CD14-positive monocyte (primary cell): ENCODE measurements around the gene GNA12. TPM values are rescaled to one million over a fixed set of nuclear protein-coding genes. Genes with fewer than 3 reads are reported as not detected.

Experiments used
- DNase-seq, 3 donors: peaks; one replicate each; pipeline ENCODE4 v3.0.0-alpha.2; 2011 to 2022
- H2AFZ ChIP-seq: 2 replicates; pipeline ENCODE4 v1.6.0; 2012; ENCODE audit warnings: mild to moderate bottlenecking, low read depth, low read length, inconsistent platforms; ENCODE audit not compliant: insufficient read depth, poor library complexity, severe bottlenecking
- H3K27ac ChIP-seq, 2 donors: 1 replicate in 1 of 2; 2 replicates in 1 of 2; pipeline ENCODE4 v1.5.1; 2012 to 2013; ENCODE audit warnings: low read length in 2 of 2, control low read depth in 1 of 2, inconsistent platforms in 1 of 2, low read depth in 1 of 2, mild to moderate bottlenecking in 1 of 2
- H3K27me3 ChIP-seq, 2 donors: one replicate each; pipeline versions ENCODE4 v1.6.0 to v1.6.1; 2011 to 2013; ENCODE audit warnings: low read length in 2 of 2; ENCODE audit not compliant: control insufficient read depth in 2 of 2, insufficient read depth in 2 of 2
- H3K36me3 ChIP-seq, 2 donors: replicated peaks in 1 of 2; 1 replicate in 1 of 2; 2 replicates in 1 of 2; pipeline versions ENCODE4 v1.5.1 to v1.6.1; 2012 to 2013; ENCODE audit warnings: low read length in 2 of 2, control low read depth in 1 of 2, inconsistent platforms in 1 of 2, mild to moderate bottlenecking in 1 of 2; ENCODE audit not compliant: insufficient read depth in 2 of 2, control insufficient read depth in 1 of 2
- H3K4me1 ChIP-seq, 2 donors: 1 replicate in 1 of 2; 2 replicates in 1 of 2; pipeline versions ENCODE4 v1.5.1 to v1.6.1; 2012 to 2013; ENCODE audit warnings: low read length in 2 of 2, control low read depth in 1 of 2, inconsistent platforms in 1 of 2, mild to moderate bottlenecking in 1 of 2, moderate library complexity in 1 of 2; ENCODE audit not compliant: insufficient read depth in 2 of 2, control insufficient read depth in 1 of 2
- H3K4me2 ChIP-seq: replicated peaks from 2 replicates; pipeline ENCODE3; 2012; ENCODE audit warnings: low read length, moderate library complexity, mild to moderate bottlenecking; ENCODE audit not compliant: poor library complexity, severe bottlenecking; ENCODE audit errors: extremely low read depth
- H3K4me3 ChIP-seq, 3 experiments: fragments of 200-600 bp in 1 of 3; sonication (generic) in 1 of 3; replicated peaks in 1 of 3; 1 replicate in 2 of 3; 2 replicates in 1 of 3; pipeline ENCODE4 v1.5.1; 2011 to 2013; ENCODE audit warnings: low read length in 3 of 3, mild to moderate bottlenecking in 3 of 3, control low read depth in 2 of 3, low read depth in 2 of 3, inconsistent platforms in 1 of 3, moderate library complexity in 1 of 3
- H3K79me2 ChIP-seq: 2 replicates; pipeline ENCODE4 v1.6.0; 2012; ENCODE audit warnings: mild to moderate bottlenecking, control low read depth, inconsistent platforms, low read length, moderate library complexity; ENCODE audit not compliant: insufficient read depth
- H3K9ac ChIP-seq: 2 replicates; pipeline ENCODE4 v1.6.0; 2017; ENCODE audit warnings: low read length, mild to moderate bottlenecking; ENCODE audit not compliant: insufficient read depth, poor library complexity, severe bottlenecking
- H3K9me3 ChIP-seq, 2 donors: replicated peaks in 1 of 2; 1 replicate in 1 of 2; 2 replicates in 1 of 2; pipeline versions ENCODE4 v1.5.1 to v1.6.1; 2012 to 2013; ENCODE audit warnings: low read length in 2 of 2, control low read depth in 1 of 2; ENCODE audit not compliant: control insufficient read depth in 1 of 2, insufficient read depth in 1 of 2
- H4K20me1 ChIP-seq: 2 replicates; pipeline ENCODE4 v1.6.0; 2012; ENCODE audit warnings: mild to moderate bottlenecking, low read length, control low read depth, moderate library complexity; ENCODE audit not compliant: insufficient read depth
- H3K27ac Mint-ChIP-seq, 7 donors: one replicate each; pipeline ENCODE4 v1.8.0; 2020; ENCODE audit warnings: mild to moderate bottlenecking in 7 of 7, mixed read lengths in 7 of 7, moderate library complexity in 6 of 7, inconsistent platforms in 2 of 7
- H3K27me3 Mint-ChIP-seq, 3 donors: one replicate each; pipeline ENCODE4 v1.8.0; 2021 to 2022; ENCODE audit warnings: low read depth in 3 of 3, mild to moderate bottlenecking in 3 of 3, mixed read lengths in 3 of 3, moderate library complexity in 3 of 3, inconsistent platforms in 1 of 3
- H3K36me3 Mint-ChIP-seq, 2 donors: one replicate each; pipeline ENCODE4 v1.8.0; 2020; ENCODE audit warnings: mixed read lengths in 2 of 2, inconsistent platforms in 1 of 2, mild to moderate bottlenecking in 1 of 2
- H3K4me1 Mint-ChIP-seq: one replicate; pipeline ENCODE4 v1.8.0; 2020; ENCODE audit warnings: mild to moderate bottlenecking, mixed read lengths
- H3K4me3 Mint-ChIP-seq, 2 donors: one replicate each; pipeline ENCODE4 v1.8.0; 2020; ENCODE audit warnings: mild to moderate bottlenecking in 2 of 2, mixed read lengths in 2 of 2, moderate library complexity in 1 of 2
- H3K9me3 Mint-ChIP-seq, 7 donors: one replicate each; pipeline ENCODE4 v1.8.0; 2020 to 2022; ENCODE audit warnings: mixed read lengths in 7 of 7, mild to moderate bottlenecking in 6 of 7, moderate library complexity in 6 of 7, inconsistent platforms in 2 of 7
- CTCF ChIP-seq: fragments of 200-600 bp; IDR thresholded peaks from one replicate; pipeline ENCODE4 v1.8.0; 2022; ENCODE audit warnings: antibody characterized with exemption, mild to moderate bottlenecking
- WGBS: methylation state at CpG from one replicate; pipeline ENCODE4 v1.1.5; 2013; ENCODE audit warnings: missing lambda C conversion rate; ENCODE audit not compliant: insufficient coverage; 5-methylcytosine and 5-hydroxymethylcytosine counted together
- intact Hi-C, 2 donors: fragments of 100-400 bp; cut with micrococcal nuclease; formaldehyde crosslinking; loops; one replicate each; pipeline versions ENCODE4 v1.15.0 to v1.15.1; 2023
- polyA plus RNA-seq, 3 donors: library from polyadenylated mRNA; depleted of rRNA in 1 of 3; unstranded in 2 of 3; stranded (reverse) in 1 of 3; fragments of 300-500 nt in 2 of 3; fragments of >200 nt in 1 of 3; fragmentation: Illumina TruSeq in 2 of 3; gene quantifications; 1 replicate in 2 of 3; 2 replicates in 1 of 3; pipeline ENCODE4 v1.2.3, GENCODE V29; 2012 to 2021

The GNA12 gene
- polyA plus RNA-seq, 3 donors, result 3.4 to 25.9 (median 10.6) TPM

GRCh38 chr7:2805213-2805944, 38.7 kb downstream of the GNA12 start:
- Histone ChIP-seq H3K4me1 (peaks cover 18 to 28% of the 10 kb centered on the region in 2 donors), H3K36me3 (no peaks in the 10 kb centered on the region), H4K20me1 (peaks cover 7% of the 10 kb centered on the region), H3K79me2 (peaks cover 8% of the 10 kb centered on the region), H3K4me2 (no peak overlapping the region), H3K27me3 (no peaks in the 10 kb centered on the region), H2AFZ (no peak overlapping the region), H3K4me3 (no peak overlapping the region), H3K27ac (no peak overlapping the region), H3K9ac (no peak overlapping the region), H3K9me3 (no peaks in the 10 kb centered on the region)
- DNase-seq, result no peak
- TF ChIP-seq CTCF, result no peak
- intact Hi-C loops, result no loop called here
- H3K36me3 Mint-ChIP-seq, result peaks cover 15 to 21% of the 10 kb centered on the region in 2 donors
- H3K27ac Mint-ChIP-seq, result no peak overlapping the region
- WGBS, result 94% methylated on average over 10 of the region's 18 CpGs
- H3K9me3 Mint-ChIP-seq, result no peaks in the 10 kb centered on the region
- peaks cover 0 to 1% (median 0%) of the 10 kb centered on the region in 3 donors for H3K27me3 Mint-ChIP-seq
- no peak overlapping the region for H3K4me3 Mint-ChIP-seq
- H3K4me1 Mint-ChIP-seq, result peaks cover 41% of the 10 kb centered on the region

- DNase-seq, result no peak
- intact Hi-C loops, result no loop called here
- Mint-ChIP-seq H3K27me3 (peaks cover 0 to 1% (median 0%) of the 10 kb centered on the region in 3 donors), H3K9me3 (no peaks in the 10 kb centered on the region), H3K4me1 (peaks cover 37% of the 10 kb centered on the region), H3K36me3 (peaks cover 12 to 17% of the 10 kb centered on the region in 2 donors), H3K4me3 (no peak overlapping the region), H3K27ac (no peak overlapping the region)
- no peak overlapping the region for H2AFZ ChIP-seq
- no peak overlapping the region for H3K4me2 ChIP-seq
- H3K27ac ChIP-seq, result no peak overlapping the region
- peaks cover 9% of the 10 kb centered on the region for H3K79me2 ChIP-seq
- peaks cover 18 to 27% of the 10 kb centered on the region in 2 donors for H3K4me1 ChIP-seq
- H3K27me3 ChIP-seq, result no peaks in the 10 kb centered on the region
- no peak overlapping the region for H3K9ac ChIP-seq
- 100% methylated on average over 3 of the region's 6 CpGs for WGBS
- no peaks in the 10 kb centered on the region for H3K36me3 ChIP-seq
- peaks cover 7% of the 10 kb centered on the region for H4K20me1 ChIP-seq
- H3K4me3 ChIP-seq, result no peak overlapping the region
- no peak for TF ChIP-seq CTCF
- H3K9me3 ChIP-seq, result no peaks in the 10 kb centered on the region
These were observed 39.8 kb downstream of the GNA12 start for GRCh38 chr7:2804227-2804763.
